PC-3 (cell line): ENCODE measurements around the gene SMIM10.

Experiments
- EZH2 ChIP-seq: fragments of 300-600 bp; sonication (generic); IDR thresholded peaks from one replicate; pipeline ENCODE4 v1.6.1; 2017; ENCODE audit warnings: antibody characterized with exemption, mild to moderate bottlenecking, low read length; ENCODE audit not compliant: unreplicated experiment
- TF ChIP-seq, protein P1 (sequence below): fragments of 300-600 bp; sonication (generic); conservative IDR thresholded peaks from 2 replicates; pipeline ENCODE4 v1.5.1; 2017; ENCODE audit warnings: antibody characterized with exemption, low read depth, mild to moderate bottlenecking, low read length

DNA sequence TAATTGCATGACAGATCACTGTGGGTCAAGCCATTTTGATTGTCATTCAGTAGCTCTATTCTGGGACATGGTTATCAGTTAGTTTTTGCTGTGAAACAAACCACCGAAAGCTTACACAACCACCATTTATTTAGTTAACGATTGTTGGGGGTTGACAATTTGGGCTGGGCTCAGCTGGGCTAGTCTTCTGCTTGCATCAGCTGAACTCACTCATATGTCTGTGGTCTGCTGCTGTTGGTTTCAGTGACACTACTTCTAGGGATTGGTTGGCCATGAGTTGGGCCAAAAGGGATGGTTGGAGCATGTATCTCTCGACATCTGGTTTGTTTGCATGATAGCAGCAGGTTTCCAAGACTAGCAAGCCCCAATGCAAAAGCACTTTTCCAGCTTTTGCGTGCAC, 5.3 kb upstream of the SMIM10 start:
- TF ChIP-seq, protein P1, sequence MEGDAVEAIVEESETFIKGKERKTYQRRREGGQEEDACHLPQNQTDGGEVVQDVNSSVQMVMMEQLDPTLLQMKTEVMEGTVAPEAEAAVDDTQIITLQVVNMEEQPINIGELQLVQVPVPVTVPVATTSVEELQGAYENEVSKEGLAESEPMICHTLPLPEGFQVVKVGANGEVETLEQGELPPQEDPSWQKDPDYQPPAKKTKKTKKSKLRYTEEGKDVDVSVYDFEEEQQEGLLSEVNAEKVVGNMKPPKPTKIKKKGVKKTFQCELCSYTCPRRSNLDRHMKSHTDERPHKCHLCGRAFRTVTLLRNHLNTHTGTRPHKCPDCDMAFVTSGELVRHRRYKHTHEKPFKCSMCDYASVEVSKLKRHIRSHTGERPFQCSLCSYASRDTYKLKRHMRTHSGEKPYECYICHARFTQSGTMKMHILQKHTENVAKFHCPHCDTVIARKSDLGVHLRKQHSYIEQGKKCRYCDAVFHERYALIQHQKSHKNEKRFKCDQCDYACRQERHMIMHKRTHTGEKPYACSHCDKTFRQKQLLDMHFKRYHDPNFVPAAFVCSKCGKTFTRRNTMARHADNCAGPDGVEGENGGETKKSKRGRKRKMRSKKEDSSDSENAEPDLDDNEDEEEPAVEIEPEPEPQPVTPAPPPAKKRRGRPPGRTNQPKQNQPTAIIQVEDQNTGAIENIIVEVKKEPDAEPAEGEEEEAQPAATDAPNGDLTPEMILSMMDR = no peak
- no peak for TF ChIP-seq EZH2
